ENCODE data around the gene SLC39A3.

The SLC39A3 gene

DNA sequence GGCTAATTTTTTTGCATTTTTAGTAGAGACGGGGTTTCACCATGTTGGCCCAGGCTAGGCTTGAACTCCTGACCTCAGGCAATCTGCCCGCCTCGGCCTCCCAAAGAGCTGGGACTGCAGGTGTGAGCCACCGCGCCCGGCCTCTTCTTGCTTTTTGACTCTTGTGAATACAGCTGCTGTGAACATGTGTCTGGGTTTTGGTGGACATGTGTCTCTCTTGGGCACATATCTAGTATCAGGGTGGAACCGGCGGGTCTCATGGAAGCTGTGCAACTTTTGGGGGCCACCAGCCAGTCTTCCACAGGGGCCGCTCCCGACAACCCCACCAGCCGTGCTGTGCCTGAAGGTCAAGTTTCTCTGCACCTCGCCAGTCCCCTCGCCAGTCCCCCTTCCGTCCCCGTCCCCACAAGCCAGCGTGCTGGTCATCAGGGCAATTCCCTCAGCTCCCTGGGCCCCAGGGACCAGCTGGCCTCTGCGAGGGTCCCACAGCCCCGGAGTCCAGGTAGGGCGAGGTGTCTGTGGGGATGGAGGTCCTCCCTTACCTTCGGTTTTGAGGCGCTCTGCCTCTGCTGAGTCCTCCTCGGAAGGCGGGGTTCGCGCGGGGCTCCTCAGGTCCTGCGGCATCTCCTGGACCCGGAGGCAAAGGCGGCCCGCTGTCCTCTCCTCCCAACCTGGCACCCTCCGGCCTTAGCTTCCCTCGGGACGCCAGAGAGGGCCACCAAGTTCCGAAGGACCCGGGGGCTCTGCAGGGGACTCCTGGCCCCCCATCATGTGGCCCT is 27.0 kb upstream of the SLC39A3 start:
- TF ChIP-seq, protein P1, sequence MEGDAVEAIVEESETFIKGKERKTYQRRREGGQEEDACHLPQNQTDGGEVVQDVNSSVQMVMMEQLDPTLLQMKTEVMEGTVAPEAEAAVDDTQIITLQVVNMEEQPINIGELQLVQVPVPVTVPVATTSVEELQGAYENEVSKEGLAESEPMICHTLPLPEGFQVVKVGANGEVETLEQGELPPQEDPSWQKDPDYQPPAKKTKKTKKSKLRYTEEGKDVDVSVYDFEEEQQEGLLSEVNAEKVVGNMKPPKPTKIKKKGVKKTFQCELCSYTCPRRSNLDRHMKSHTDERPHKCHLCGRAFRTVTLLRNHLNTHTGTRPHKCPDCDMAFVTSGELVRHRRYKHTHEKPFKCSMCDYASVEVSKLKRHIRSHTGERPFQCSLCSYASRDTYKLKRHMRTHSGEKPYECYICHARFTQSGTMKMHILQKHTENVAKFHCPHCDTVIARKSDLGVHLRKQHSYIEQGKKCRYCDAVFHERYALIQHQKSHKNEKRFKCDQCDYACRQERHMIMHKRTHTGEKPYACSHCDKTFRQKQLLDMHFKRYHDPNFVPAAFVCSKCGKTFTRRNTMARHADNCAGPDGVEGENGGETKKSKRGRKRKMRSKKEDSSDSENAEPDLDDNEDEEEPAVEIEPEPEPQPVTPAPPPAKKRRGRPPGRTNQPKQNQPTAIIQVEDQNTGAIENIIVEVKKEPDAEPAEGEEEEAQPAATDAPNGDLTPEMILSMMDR (IDR thresholded peaks at IDR 0.05; ENCODE audit: low read depth, low read length), result no peak
- no peak for DNase-seq (ENCODE audit: extremely low read depth, low read depth)

DNA sequence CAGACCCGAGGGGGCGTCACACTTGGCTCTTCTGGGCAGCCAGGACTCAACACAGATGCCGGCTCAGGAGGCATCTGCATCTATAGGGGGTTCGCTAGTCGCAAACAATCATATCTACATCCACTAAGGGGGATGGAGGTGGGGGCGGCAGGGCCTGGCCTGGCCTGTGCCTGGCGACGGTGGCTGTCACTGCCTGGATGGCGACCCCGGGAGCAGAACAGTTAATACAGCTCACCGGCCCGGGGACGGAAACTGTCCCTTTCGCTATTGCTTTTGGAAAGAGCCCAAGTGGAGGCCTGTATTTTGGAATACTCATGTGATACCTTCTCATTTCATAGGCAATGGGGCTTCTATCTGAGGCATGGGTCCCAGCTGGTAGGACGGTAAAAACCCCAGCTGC is 25.6 kb upstream of the SLC39A3 start:
- TF ChIP-seq, protein P1 (IDR thresholded peaks at IDR 0.05; ENCODE audit: low read depth, low read length), result no peak

GRCh38 chr19:2764945-2765344 is 25.1 kb upstream of the SLC39A3 start:
- no peak for DNase-seq (ENCODE audit: extremely low read depth, low read depth)
- TF ChIP-seq, protein P1 (IDR thresholded peaks at IDR 0.05; ENCODE audit: low read depth, low read length), result no peak

More for the DNA sequence above, 25.6 kb upstream of the SLC39A3 start:
- no peak for DNase-seq (ENCODE audit: extremely low read depth, low read depth)

- DNase-seq (ENCODE audit: extremely low read depth, low read depth), result no peak
- TF ChIP-seq, protein P1 (IDR thresholded peaks at IDR 0.05; ENCODE audit: low read depth, low read length), result no peak
Observed at GRCh38 chr19:2763687-2764086, 23.9 kb upstream of the SLC39A3 start.

DNA sequence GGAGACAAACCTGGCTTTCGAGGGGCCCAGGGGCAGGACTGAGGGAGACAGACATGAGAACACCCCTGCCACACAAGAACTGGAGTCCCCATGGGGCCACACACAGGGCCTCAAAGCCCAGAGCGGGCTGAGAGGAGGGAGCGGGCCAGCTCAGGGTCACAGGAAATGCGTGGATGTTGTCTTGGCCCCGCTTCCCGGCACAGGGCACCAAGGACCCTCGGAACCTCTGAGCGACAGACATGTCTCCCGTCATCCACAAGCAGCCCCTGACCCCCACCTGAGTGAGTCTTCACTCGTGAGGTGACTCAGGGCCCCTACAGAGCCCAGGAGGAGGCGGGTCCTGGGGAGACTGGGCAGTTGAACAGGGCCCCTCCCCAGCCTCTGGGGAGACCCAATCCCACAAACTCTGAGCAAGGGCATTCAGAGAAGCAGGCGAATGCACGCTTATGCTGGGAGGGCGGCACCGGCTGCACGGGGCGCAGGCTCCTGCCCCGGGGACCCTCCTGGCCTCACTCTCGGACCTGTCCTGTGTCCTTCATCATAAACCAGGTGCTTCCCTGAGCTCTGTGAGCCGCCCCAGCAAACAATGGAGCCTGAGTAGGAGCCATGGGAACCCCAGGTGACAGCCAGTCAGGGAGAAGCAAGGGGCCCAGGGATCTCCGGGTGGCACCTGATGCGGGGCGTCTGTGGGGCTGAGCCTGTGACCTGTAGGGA is 23.1 kb upstream of the SLC39A3 start:
- TF ChIP-seq, protein P1 (IDR thresholded peaks at IDR 0.05; ENCODE audit: low read depth, low read length), result no peak
- no peak for DNase-seq (ENCODE audit: extremely low read depth, low read depth)

- TF ChIP-seq, protein P1 (IDR thresholded peaks at IDR 0.05; ENCODE audit: low read depth, low read length), result no peak
- no peak for DNase-seq (ENCODE audit: extremely low read depth, low read depth)
Observed at GRCh38 chr19:2761876-2762782, 22.3 kb upstream of the SLC39A3 start.
